ENCODE measurements around the gene ANTXR2.

Gene ANTXR2

GRCh38 chr4:79881407-79881806 lies 191.6 kb downstream of the ANTXR2 start:
- DNase-seq: no peak
- intact Hi-C loops (cut with DNase I): no loop called here

GRCh38 chr4:79877511-79877910 lies 195.5 kb downstream of the ANTXR2 start:
- DNase-seq: no peak
- intact Hi-C loops (cut with DNase I): no loop called here

- no peak for DNase-seq
- intact Hi-C loops (cut with DNase I): no loop called here
Observed at GRCh38 chr4:79875344-79875899, 197.6 kb downstream of the ANTXR2 start.

- no peak for DNase-seq
- intact Hi-C loops (cut with DNase I): no loop called here
Observed at GRCh38 chr4:79874197-79874596, 198.8 kb downstream of the ANTXR2 start.

- DNase-seq: no peak
- intact Hi-C loops (cut with DNase I): no loop called here
Observed at GRCh38 chr4:79872738-79873137, 200.3 kb downstream of the ANTXR2 start.

GRCh38 chr4:79871961-79872360 lies 201.1 kb downstream of the ANTXR2 start:
- DNase-seq: no peak
- intact Hi-C loops (cut with DNase I): no loop called here

GRCh38 chr4:79869597-79870237 lies 203.3 kb downstream of the ANTXR2 start:
- intact Hi-C loops (cut with DNase I): no loop called here
- no peak for DNase-seq

- intact Hi-C loops (cut with DNase I): no loop called here
- no peak for DNase-seq
Observed at GRCh38 chr4:79865201-79865597, 207.8 kb downstream of the ANTXR2 start.

- intact Hi-C loops (cut with DNase I): no loop called here
- no peak for DNase-seq
Observed at GRCh38 chr4:79864500-79865200, 208.4 kb downstream of the ANTXR2 start.

- no peak for DNase-seq
- intact Hi-C loops (cut with DNase I): no loop called here
Observed at GRCh38 chr4:79863333-79863732, 209.7 kb downstream of the ANTXR2 start.

- DNase-seq: no peak
- intact Hi-C loops (cut with DNase I): no loop called here
Observed at GRCh38 chr4:79862821-79863220, 210.2 kb downstream of the ANTXR2 start.

GRCh38 chr4:79857811-79858210 lies 215.2 kb downstream of the ANTXR2 start:
- intact Hi-C loops (cut with DNase I): no loop called here

GRCh38 chr4:79856196-79856595 lies 216.8 kb downstream of the ANTXR2 start:
- intact Hi-C loops (cut with DNase I): no loop called here
- no peak for DNase-seq

More at GRCh38 chr4:79857811-79858210, 215.2 kb downstream of the ANTXR2 start:
- no peak for DNase-seq

GRCh38 chr4:79854856-79855502 lies 218.1 kb downstream of the ANTXR2 start:
- DNase-seq: no peak
- intact Hi-C loops (cut with DNase I): no loop called here

GRCh38 chr4:79852305-79852730 lies 220.7 kb downstream of the ANTXR2 start:
- intact Hi-C loops (cut with DNase I): no loop called here
- DNase-seq: no peak

GRCh38 chr4:79851625-79852304 lies 221.3 kb downstream of the ANTXR2 start:
- intact Hi-C loops (cut with DNase I): no loop called here
- no peak for DNase-seq

Measured in posterior cingulate gyrus (tissue), 11 donors.